Measurements from ENCODE around the gene BBC3.

BBC3 gene

DNA sequence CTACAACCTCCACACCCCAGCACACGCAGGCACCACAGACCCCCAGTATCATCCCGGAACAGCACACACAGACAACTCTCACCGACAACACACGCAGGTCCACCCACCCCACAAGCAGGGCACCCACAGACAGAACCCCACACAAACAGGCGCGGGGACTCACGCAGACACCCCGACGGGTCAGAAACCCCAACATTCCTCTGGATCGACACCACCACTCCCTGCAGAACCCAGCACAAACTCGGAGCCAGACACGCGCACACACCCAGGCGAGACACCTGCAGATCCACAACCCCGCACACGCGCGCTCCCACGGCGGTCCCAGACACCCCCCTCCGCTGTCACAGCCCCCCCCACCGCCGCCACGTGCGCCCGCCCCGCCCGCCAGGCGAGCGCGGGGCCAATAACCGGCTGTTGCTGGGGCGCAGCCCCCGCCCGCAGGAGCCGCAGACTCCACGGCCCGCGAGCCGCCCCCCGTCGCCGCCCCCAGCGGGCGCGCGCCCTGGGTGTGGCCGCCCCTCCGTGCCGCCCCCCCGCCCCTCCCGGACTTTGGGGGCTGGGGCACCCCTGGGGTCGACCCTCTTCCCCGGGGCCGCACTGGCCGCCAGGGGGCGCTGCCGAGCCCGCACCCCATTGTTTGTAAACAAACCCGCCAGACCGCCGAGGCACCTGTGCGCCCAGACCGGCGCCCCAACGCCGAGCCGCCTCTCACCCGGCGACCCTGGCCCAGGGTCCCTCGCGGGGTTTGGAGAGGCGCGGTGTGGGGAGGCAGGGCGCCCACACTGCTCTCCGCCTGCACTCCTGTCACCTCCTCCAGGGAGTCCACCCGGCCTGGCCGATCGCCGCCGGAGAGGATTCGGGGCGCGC lies 712 bp downstream of the BBC3 start:
- DNase-seq, result peak; percentile 75

DNA sequence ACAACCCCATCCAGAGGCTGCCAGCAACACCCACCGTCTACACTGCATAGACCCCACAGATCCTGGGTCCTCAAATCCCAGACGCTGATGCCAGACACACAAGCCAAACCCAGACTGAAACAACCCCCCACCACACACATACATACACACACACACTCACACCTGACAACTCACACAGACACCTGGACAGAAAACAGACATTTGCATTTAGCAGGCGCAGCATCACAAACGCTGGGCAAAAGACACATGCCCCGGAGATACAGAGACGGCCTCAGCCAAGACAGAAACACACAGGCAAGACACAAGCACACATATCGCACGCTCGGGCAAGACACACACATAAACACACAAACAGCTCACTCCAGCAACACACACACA lies 1.3 kb downstream of the BBC3 start:
- DNase-seq, result no peak

DNA sequence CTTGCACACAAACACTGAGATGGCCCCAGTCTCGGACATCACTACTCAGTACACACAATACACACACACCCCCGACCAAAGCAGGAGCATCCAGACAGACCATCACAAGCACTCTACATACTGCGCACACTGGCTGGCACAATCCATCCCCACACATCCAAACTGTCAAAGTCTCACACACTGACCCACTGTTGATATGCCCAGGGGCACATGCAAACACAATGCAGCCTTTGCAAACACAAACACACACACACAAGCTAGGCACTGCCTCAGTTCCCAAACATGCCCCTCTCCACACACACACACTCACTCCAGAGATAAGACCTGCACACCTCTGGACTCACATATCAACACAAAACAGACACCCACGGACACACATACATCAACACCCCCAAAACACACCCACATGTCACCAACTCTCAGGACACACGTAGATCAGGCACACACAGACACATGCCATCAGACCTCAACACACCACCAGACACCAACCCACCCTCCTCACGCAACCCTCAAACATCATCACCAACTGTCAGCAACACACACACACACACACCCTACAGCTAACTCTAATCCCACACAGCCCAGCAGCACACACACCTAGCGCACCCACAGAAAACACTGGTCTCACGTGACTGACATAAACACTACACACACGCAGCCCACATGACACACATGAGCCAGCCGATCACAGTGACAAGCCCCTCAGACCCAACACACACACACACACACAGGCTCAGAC lies 1.9 kb downstream of the BBC3 start:
- no peak for DNase-seq

DNA sequence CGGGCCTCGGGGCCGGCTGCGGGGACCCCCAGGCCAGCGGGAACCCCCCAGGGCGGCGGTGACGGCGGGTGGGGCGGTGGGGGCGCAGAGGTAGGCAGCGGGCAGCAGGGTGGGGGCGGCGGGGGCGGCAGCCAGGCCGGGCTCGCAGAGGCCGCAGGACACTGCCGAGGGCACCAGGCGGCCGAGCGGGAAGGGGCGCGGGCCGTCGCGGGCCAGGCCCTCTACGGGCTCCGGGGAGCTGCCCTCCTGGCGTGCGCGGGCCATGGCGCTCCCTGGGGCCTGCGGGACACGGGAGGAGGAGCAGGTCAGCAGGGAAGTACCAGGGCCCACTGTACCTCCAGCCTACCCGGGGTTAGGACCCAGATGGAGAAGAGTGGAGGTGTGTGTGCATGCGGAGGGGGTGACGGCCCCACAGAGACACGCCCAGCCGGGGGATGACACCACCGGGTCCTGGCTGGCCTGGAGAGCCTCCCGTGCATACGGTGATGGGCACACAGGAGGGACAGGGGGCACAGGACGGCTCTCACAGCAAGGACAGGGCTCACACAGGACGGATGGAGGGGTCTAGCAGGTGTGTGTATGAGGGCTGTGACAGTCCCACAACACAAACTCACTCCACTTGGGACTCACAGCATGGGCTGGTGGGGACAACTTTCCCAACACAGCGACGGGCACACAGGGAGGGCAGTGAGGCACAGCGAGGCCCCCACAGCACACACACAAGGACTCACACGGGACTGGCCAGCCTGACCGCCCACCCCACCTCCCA lies 2.6 kb downstream of the BBC3 start:
- no peak for DNase-seq

DNA sequence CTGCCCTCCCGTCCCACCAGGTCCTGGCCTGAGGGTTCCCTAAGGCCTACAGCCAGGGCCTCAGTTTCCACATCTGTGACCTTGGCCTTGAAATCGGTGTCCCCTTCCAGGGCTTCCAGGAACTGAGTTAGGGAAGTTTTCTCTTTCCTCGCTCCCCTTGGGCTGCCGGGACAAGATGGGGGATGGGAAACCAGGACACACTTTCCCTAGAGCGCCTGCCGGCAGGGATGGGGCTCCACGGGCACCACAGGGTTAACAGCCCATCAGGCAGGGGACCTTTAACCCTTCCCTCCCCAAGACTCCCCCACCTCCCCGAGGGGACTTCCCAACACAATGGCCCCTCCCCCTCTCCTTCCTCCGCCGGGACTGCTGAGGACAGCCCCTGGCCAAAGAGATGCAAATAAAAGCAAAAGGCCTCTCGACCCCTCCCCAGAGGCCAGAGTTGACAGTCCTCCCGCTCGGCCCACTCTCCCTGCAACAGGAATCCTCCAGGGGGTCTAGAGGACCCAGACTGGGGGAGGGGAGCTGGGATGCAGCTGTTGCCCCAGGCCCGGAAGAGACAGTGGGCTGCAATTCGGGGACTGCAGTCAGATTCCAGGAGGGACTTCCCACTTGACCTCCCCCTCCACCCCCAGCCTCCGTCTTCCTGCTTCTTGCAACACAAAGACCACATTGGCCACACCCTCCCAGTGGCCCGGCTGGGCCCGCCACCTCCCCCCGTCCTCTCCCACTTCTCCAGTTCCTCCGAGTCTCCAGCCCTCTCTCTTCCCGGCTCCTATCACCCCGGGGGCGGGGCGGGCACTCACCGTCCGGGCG lies 3.4 kb downstream of the BBC3 start:
- DNase-seq, result peak; percentile 67

DNA sequence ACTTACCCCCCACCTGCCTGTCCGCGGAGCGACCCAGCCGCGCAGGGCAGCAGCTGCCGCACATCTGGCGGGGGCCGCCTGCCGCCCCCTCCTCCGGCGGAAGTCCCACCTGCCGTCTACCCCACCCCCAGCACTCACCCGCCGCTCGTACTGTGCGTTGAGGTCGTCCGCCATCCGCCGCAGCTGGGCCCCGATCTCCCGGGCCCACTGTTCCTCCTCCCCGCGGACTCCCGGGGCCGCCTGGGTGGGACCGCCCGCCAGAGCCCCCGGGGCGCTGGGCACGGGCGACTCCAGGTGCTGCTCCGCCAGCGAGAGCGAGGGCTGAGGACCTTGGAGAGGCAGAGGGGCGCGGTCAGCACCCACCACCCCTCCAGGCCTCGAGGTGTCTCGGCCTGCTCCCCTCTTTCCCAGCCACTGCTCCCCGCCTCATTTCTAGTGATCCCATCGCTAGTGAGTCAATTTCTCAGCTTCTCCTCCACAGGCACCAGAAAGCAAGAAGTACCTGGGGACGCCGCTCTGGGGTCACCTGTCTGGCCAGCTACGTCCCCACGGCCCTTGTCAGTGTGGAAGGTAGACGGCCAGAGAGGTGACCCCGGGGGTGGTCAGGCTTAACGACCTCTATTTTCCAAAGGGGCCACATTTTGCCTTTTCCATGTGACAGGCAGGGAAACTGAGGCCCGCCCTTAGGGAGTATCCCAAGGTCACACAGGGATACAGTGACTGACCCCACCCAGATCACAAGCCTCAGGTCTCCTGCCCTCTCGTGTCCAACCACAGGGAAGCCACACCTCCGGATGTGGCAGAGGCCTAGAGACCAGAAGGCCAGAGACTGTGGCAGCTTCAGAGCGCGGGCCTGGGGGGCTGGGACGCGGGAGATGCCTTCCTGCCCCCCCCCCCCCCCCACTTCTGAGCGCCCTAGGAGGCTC lies 4.3 kb downstream of the BBC3 start:
- peak; percentile 76 for DNase-seq

DNA sequence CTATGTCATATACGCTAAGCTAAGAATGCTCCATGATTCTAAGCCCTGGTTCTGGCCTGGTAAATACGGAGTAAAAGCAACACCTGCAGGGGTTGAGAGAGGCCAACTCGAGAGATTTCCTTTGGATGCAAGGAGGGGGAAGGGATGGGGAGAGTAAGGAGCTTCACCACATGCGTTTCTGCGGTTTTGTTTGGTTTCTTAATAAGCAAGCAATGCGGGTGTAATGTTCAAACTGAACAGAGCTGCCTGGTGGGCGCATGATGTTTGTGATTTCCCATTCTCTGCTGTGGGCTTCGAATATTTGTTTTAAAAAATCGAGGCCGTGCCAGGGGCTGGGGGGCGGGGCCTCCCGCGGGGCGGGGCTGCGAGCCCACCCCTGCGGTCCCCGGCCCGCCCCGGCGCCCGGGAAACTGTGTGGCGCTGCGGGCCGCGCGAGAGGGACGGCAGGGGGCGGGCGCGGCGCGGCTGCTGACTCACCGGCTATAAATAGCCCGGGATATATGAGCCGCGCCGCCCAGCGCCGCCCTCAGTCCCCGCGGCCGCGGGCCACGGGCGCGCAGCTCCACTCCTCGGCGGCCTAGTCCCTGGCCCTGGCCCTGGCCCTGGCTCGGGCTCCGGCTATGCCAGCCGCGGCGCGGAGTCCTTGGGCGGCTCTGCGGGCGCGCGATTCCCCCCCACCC lies 5.1 kb downstream of the BBC3 start:
- peak; percentile 86 for DNase-seq

DNA sequence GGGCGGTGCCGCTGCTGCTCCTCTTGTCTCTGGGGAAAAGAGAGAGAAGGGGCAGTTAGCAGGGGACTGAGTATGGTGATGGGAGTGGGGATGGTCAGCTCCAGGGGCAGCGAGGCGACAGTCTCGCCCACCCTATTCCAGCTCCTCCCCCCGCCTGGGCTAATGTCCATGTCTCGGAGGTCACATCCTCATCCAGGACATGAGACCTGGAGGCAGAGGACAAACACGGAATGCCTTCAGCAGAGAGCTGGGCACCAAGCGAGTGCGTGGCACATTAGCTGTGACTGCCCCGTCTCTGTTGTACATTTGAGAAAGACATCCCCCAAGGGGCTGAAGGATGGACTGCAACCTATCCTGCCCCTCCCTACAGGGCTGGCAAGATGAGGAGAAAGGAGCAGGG lies 9.1 kb downstream of the BBC3 start:
- no peak for DNase-seq

DNA sequence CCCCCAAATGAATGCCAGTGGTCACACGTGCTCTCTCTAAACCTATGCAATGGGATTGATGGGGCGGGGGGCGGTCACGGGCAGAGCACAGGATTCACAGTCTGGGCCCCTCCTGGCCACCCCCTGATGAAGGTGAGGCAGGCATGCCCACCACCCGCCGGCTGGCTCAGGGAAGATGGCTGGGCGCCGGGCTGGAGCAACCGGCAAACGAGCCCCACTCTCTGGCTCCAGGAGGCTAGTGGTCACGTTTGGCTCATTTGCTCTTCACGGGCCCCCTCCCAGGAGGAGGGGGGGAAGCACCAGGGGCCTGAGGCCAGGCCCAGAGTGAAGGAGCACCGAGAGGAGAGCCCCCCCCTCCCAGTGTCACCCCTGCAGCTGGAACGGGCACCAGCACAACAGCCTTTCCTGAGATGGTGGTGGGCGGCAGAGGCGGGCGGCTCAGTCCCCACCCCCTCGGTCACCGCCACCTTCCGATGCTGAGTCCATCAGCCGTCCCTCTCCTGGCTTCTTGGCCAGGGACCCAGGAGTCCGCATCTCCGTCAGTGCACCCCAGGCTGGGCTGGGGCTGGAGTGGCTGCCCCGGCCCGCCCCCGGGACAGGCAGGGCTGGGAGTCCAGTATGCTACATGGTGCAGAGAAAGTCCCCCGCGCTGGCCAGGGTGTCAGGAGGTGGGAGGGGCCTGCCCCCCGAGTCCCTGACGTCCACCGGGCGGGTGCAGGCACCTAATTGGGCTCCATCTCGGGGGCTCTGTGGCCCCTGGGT lies 9.7 kb downstream of the BBC3 start:
- DNase-seq, result no peak

DNA sequence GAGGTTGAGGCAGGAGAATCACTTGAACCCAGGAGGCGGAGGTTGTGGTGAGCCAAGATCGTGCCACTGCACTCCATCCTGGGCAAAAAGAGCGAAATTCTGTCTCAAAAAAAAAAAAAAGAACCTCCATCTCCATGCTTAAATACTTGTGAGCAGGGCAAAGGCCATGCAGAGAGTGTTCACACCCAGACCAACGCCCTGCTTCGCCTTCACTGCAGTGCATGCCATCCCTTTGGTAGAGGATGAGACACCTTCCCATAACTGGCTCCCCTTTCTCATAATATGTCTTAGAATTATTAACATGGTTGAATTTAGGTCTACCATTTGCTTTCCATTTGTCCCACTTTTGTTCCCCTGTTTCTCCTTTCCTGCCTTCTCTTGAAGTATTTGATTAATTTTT lies 15.4 kb downstream of the BBC3 start:
- no peak for DNase-seq

DNA sequence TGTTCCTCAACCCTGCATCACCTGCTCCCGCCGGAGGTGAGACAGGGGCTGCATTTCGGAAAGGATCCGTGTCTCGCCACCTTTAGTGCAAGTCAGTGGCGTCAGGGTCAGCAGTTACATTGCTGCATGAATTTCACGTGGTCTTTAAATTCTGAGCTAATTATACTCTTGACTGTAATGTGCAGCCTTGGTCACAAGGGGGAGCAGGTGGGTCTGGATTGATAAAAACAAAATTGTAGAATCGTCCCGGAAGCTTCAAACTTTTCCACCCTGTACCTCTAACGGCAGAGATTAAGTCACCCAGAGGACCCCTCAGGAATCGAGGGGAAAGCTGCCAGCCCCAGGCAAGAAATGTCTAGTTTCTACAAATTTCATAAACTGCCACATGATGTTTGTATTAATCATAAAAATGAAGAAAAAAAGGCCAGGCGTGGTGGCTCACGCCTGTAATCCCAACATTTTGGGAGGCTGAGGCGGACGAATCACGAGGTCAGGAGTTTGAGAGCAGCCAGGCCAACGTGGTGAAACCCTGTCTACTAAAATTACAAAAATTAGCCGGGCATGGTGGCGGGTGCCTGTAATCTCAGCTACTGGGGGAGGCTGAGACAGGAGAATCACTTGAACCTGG lies 20.2 kb downstream of the BBC3 start:
- DNase-seq, result peak; percentile 84

DNA sequence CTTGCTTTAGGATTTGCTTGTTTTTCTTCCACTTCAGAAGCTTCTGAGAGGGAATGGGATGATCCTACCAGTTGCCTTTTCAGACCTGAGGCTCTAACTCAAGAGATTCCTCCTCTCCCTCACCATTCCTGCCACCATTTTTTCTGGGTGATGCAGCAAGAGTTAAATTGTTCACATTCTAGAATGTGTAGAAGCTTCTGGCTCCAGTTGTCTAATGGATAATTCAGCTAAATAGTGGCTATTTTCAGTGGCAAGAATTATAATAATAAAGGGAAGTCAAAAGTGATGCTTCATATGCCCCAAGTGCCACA lies 20.9 kb downstream of the BBC3 start:
- DNase-seq, result no peak

DNA sequence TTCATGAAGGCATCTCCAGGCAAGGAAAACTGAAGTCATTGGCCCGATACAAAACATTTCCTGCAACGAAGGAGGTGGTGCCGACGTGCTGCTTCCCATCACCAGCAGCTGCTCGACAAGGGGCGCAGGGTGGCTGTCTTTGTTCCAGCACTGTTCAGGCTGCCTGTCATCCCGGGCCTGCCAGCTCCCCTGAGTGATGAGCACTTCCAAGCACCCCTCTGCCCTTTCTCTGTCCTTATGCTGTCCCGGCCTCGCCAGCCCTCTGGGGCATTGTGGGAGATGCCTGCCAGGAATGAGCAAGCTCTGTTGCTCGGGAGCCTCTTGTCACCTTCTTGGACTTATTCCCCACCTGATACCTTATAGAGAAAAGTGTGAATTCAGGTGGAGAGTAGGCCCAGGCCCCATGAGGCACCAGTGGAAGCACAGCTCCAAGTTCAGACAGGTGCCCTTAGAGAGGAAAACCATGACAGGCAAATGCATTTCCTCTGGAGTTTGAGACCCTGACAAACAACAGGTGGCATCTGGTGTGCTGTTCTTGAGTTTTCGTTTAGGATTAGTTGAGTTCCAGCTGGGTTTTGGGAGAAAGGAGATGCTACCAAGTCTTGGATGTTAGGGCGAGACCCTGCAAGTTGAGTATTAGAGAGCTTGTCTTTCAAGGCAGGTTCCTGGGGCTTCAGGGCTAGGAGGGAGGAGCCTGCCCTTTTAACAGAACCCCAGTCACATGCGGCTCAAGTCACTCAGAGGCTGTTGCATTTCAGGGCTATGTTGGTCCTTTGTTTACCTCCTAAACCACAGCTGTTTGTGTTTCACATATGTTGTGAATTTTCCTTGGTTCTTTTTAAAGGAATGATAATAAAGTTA lies 21.4 kb downstream of the BBC3 start:
- DNase-seq, result no peak

DNA sequence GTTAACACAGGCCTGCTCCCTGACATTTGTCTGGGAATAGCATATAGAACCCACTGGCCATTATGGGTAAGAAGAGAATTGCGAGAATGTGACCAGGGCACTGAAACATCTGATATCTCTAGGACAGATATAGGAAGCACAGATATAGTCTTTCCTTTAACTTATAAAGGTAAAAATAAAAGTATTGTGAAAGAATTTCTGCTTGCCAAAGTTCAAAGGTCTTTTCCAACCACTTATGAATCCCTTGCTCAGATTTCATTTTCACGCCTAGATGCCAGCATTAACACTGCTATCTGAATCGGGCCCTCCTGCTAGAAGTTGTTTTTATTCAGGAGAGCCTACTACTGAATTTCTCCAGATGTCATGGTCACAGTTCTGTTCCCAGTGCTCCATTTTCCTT lies 27.7 kb downstream of the BBC3 start:
- no peak for DNase-seq

DNA sequence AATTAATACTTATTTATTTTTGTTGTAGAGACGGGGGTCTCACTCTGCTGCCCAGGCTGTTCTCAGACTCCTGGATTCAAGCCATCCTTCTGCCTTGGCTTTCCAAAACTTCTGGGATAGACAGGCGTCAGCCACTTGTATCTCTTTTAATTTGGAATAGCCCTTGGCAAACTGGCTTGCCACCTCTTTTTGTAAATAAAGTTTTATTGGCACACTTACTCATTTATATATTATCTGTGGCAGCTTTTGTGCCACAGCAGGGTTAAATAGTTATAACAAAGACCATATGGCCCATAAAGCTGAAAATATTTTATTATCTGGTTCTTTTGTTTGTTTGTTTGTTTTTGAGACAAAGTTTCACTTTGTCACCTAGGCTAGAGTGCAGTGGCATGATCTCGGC lies 30.5 kb downstream of the BBC3 start:
- DNase-seq, result no peak

DNA sequence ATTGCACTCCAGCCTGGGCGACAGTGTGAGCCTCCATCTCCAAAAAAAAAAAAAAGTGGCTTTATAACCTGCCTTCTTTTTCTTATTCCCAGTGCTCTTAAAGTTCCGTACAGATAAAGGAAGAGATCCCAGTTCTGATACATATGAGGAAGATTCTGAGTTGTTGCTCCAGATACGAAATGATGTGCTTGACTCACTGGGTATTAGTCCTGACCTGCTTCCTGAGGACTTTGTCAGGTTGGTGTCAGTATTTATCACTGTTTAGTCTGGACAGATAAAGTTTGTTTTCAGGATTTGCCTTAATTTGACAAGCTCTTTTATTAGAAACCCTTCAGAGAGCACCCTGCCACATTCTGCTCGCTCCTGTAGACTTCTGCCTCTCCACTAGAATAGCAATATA lies 33.9 kb downstream of the BBC3 start:
- DNase-seq, result no peak

DNA sequence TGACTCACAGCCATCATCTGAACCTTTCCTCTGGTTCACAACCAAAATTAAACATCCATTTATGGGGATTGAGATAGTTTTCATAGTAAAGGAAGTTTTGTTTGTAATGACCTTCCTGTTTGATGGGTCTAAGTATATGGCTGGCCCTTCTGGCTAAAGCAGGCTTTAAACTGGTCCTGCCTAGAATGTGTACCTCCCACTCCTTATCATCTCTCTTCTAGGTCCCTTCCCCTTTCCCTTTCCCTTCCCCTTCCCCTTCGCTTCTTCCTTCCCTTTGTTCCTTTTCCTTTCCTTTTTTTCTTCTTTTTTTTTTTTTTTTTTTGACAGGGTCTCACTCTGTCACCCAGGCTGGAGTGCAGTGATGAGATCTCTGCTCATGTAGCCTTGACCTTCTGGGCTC lies 35.6 kb downstream of the BBC3 start:
- DNase-seq, result no peak

DNA sequence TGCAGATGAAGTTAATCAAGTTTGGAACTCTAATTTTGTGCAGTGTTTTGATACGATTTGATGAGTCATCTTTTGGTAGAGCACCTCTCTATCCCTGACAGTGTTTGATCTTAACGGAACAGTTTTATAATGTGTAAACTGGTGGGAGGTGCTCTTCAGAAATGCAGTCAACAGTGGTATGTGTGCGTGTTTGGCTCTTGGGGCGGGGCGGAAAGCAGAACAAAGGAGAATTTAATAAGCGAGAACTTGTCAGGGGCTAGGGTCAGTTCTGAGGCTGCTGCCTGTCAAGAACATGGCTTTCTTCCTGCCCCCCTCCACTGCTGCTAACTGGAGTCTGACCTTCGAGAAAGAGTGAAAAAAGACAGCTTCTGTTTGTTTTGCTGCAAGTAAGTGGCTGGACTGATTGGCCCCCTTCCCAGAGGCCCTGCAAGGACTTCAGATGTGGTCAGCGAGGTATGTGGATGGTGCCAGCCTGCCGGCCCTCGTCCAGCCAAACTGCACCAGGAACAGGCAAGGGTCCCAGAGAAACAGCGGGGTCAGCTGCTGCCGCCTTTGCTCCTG lies 40.8 kb downstream of the BBC3 start:
- peak; percentile 71 for DNase-seq
